Epidermal melanocyte (primary cell): ENCODE measurements around the gene PEX5L.
A peak's percentile ranks its signal among the peaks of the same experiment; 100 is the strongest.
"Not testable (repeated sequence)": the region's sequence is repeated elsewhere in the genome, so short reads cannot be mapped to it uniquely, and the experiment has no call there.

ENCODE experiments used
- DNase-seq: peaks from one replicate; pipeline ENCODE4 v3.0.0; 2011; ENCODE audit warnings: low spot score; ENCODE audit not compliant: insufficient read length

The PEX5L gene

DNA sequence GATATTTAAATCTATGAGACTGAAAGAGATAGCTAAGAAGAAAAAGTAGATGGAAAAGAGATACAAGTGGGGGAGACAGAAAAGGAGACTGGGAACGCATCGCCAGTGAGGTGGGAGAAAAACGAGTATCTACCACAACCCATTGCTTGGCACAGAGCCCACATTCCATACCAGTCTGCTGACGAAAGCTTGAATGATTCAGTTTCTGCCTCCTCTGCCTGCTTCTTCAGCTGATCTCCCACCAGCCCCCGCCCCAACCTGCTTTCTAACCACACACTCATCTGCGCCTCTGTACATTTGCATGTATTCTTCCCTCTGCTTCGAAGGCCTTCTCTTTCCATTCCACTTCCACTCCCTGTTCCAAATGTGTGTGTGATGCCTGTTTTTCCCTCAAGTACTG is 195.8 kb downstream of the PEX5L start:
- DNase-seq = no peak

DNA sequence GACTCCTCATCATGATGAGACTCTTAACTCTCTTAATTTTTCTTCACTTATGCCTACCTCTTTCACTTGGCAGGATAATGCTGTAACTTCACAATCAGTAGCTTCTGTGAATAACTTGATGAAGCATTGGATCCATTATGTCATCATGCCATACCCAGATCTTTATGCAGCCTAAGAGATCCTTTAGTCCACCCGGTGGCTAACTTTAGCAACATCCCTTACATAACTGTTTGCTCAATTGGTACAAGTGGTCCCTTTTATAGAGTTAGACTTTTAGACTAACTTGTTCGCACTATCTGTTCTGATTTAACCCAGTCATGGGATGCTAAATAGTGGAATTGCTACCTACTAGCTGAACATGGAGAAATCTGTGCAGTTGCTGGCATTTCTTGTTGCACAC is 199.4 kb downstream of the PEX5L start:
- no peak for DNase-seq

DNA sequence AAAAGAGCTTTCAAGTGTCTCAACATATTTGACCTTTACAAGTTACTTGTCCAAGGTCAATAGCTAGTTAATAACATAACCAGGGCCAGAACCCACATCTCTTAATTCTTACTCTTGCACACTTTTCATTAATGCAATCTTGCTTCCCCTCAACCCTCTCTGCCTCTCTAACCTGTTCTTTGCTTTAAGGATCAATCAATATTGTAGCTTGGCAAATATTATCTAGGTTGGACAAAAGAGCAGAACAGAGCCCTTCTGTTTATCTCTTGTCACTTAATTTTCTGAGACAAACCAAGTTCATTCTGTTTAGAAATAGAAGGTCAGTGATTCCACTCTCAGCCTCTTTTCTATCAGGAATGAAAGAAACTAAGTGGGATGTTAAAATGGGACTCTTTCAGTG is 203.4 kb downstream of the PEX5L start:
- DNase-seq = no peak

DNA sequence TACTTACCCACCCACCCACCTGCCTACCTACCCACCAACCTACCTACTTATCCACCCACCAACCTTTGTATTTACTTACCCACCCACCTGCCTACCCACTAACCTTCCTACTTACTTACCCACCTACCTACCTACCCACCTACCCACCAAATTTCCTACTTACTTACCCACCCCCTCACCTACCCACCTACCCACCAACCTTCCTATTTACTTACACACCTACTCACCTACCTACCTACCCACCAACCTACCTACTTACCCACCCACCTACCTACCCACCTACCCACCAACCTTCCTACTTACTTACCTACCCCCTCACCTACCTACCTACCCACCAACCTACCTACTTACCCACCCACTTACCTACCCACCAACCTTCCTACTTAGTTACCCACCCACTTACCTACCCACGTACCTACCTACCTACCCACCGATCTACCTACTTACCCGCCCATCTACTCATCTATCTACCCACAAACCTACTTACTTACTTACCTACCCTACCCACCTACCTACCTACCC is 204.3 kb downstream of the PEX5L start:
- no peak for DNase-seq

DNA sequence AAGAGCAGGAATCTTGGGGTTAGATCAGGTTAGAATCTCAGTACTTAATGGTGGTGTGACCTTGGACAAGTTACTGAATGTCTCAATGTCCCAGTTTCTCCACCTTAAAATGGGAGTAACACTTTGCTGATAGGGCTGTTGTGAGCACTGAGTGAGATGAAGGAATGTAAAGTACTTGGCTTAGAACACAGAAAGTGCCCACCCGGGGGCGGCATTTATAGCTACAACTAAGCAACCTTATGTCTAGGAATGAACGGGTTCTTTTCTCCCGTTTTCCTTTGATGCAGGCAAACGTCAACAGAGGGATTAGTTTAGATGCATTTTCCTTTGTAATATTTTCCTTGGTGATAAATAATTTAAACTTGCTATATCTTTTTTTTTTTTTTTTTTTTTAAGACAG is 207.3 kb downstream of the PEX5L start:
- DNase-seq = no peak

DNA sequence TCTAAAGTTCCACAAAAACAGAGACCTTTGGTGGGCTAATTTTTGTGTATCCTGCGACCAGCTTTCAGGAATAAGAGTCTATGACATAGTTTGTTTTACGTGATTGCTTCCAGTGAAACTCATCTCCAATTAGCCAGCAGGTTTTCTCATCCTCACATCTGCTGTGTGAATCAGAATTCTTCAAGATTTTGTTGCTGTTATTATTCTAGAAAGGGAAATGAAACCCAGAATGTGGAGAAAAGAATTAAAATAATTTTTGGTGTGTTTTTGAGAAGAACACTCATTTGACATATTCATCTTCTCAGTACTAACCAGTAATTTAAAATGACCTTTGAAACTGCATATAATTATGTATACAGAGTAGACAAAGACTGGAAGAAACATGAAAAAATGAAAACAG is 208.0 kb downstream of the PEX5L start:
- DNase-seq = no peak

DNA sequence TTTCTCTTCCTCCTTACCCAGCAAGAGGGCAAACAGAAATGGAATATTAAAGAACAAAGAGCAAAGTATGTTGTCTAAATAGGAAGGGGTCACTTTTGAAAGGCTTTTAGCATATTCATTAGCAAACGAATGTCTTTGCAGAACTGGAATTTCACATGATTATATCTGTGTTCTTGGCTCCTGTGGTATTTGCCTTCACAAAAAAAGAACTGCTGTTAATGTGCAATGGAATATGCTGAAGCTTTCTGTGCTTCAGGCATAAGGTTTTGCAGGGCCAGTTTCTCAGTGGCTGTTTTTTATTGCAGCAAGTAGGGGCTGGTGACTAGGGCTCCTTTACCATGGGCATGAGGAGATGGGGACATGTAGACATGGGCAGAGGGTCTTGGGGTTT is 210.5 kb downstream of the PEX5L start:
- no peak for DNase-seq

DNA sequence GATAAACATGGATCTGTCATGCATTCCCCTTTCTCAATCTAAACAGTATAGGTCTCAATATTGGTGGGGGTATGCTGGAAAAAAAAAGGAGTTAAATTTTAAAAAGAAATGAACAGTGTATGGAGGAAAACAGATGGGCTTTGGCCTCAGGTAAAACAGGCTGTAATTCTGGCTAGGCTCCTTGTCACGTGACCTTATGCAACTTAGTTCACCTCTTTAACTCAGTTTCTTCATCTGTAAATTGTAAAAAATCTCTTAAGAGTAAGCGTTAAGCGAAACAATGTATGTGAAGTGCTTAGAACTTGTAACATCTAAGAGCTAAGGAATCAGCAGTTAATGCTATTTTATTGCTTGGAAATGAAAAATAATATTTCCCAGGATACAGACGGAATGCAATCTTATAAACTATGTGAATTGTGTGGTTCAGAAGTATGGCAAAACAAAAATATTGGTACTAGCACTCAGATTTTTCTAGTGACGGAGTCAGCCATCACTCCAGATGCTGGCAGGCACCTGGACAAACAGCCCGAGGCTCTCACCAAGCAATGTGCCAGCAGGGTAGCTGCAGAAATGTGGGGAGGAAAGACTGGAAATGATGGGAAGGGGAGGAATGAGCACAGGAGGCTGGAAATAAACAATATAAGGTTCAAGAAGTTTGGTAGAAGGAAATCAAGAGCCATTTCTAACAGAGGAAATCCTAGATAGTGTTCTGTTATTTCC is 211.1 kb downstream of the PEX5L start:
- DNase-seq = no peak

DNA sequence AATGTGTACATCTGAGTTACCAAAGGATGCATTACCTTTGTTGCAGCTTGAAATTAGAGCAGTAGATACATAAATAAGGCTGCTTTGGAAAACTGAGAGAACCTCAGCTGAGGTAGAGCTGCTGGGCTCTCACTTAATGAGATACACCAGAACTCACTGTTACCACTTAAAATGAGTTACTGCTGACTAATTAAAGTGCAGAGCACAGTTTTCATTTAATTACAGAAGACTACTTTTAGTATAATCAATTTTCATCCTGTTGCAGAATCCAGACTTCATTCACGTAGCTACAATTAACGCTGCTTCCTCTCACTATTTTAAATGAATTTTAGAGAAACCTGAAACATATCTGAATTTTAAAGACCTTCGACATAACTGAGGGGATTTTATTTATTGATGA is 214.4 kb downstream of the PEX5L start:
- DNase-seq = no peak

DNA sequence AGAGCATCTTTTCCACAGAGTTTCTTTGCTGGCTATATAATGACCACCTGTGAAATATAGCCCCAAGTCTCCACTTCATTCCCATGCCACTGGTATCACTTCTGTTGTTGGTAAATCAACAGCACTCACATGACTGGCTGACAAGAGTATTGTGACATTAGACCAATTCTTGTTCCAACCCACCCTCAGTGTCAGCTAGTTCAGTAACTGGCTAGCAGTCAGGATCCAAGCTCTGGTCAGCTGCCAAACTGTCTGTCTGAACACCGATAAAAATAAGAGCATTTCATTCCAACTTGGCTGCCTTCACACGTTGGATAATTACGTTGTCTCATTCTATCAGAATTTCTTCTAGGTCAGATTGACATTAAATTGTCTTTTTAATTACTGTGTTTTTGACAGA is 217.4 kb downstream of the PEX5L start:
- DNase-seq = no peak

DNA sequence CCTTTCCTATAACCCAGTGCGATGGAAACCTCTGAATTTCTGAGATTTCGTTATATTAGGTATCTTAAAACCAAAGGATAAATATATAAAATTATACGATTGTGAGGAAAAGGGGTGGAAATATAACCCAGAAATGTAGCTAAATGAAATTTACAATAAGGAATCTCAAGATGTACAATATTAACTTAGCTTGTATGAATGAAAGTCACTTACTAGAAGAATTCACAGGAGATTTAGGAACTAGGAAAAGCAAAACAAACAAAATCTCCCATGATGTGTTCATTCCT is 224.7 kb downstream of the PEX5L start:
- DNase-seq = no peak

DNA sequence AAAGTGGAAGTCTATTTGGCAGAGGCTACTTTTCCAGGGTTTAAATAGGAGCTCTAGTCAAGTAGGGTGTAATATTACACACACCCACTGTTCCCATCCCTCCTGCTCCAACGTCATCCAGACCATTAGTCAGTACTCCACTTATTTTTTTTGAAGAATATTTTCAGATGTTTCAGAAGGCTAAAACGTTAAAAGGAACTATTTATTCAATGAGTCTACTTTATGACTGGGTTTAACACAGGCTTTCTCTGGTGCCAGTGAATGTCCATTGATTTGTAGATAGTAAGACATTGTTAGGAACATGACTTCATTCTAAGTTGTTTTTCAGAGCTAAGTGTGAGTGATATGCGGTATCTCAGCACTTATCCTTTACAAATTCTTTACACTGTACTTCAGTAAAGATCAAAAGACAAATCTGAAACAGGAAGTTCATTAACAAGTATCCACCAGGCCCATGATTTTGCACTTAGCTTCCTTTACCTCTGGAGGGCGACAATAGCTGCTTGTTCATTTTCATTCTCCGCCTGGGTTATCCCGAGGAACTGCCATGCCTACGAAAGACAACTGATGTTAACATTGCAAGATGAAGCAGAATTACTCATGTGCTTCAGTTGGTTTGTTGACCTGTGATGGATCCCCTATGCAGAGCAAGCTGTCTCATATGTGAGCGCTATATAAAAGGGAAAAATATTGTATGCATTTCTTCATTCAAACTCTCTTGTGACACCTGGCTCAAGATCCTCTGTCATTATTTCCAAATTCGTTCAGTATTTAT is 225.2 kb downstream of the PEX5L start:
- DNase-seq = peak; percentile 41

DNA sequence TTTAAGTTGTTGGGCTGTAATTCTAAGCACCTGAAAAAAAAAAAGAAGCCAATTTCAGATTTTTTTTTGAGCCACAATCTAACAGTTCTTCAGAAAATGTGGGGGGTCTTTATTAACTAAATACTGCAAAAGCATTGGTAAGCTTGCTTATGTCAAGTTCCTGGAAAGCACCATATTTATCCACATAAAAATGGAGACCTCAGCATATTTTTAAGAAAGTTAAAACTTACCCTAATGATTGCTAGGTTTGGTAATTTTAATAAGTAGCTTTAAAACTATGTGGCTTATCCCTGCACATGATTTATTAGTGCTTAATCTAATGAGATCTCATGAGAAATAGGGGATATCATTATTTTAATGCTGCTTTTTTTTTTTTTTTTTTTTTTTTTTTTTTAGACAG is 227.1 kb downstream of the PEX5L start:
- no peak for DNase-seq

DNA sequence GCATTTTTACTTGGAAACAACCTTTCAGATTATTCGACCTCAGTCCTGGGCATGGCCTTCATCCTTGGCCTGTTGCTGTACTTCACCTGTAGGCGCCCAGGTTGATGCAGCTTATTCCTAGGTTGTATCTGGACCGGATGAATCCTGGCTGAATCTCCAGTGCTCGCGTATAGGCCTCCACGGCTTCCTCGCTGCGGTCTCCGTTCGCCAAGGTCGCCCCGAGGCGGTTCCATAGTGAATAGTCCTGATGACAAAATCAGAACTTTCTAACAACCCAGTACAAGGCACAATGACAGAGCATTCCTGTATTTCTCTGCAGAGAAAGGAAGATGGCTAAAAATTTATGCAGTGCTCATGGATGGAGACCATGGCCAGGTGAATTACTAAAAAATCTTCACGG is 229.1 kb downstream of the PEX5L start:
- no peak for DNase-seq

DNA sequence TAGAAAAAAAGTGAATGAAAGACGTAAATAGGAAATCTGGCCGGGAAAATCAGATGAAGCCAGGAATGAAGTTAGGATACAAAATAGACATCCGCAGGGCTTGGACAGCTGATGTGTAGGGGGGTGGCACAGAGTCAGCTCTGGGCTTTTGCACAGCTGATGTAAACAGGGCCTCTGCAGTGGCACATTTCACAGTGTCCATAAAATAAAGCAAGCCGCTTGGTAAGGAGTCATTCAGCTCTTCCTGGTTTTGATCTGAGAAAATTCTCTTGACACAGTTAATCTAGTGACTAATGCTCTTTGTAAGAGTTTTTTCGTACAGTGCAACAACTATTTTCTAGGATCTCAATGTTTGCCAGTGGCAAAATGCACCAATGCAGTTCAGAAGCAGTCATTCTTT is 230.6 kb downstream of the PEX5L start:
- no peak for DNase-seq

DNA sequence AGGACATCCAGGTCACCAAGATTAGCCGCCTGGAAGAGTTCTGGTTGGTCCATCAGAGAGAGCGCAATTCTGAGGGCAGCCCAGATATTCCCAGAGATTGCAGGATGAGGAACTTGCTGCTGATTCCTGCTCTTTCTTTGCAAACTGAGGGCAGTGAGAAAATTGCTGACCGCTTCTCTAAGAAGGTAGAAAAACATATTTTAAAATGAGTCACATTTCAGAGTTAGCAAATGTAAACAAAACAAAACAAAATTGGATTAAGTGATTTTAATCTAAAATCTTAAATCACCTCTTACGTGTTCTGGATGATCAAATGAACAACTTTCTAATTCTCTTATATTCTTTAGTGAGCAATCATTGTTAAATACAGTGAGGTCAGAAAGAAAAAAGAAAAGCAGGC is 234.9 kb downstream of the PEX5L start:
- no peak for DNase-seq

DNA sequence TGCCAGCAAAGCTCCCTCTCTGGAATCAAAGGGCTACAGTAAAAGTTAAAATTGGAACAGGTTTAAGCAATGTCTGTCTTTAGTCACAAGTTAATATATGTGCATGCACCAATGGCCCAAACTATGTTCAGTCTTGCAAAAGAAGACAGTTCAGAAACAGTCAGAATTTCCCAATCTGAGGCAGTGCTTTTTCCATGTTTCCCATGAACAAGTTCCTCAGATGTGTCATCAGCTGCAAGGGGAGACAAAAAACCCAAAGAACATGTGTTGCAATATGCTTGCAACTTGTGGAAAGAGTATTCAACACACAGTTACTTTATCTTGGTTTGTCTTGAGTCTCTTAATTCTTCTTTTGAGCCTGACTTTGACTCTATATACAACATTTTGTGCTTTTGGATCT is 235.5 kb downstream of the PEX5L start:
- no peak for DNase-seq

DNA sequence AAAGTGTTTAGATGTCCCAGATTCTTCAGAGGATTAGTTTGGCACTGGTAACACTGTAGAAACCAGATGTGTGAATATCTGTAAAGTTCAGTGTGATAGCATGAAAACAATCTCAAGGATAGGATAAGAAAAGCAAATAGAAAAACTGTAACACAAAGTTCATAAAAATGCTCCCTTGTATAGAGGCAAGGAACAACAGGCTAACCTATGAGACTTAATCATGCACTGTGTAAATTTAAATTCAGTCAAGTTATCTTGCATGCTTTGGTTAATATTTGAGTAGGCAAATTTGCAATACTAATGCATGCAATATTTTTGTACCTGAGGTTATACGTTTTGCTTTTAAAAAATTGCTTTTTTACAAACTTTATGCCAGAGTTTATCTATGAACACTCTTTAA is 239.5 kb downstream of the PEX5L start:
- DNase-seq = no peak

DNA sequence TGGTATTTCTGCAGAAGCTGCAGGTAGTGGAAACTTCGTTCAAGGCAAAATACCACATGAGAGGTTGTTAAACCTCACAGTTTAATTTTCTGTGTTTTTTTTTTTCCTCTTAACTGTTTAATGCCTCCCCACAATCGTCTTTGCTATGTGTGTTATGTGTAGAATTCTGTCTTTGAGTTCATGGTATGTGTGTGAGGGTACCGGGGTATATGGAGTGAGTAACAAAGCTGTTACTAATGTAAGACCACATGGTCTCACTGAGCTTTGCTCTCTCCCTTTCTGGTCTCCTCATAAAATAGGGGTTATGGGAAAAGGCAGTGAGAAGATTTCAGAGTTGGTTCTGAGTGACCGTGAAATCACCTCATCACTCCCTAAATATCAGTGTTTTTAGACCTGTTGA is 240.3 kb downstream of the PEX5L start:
- DNase-seq = no peak

DNA sequence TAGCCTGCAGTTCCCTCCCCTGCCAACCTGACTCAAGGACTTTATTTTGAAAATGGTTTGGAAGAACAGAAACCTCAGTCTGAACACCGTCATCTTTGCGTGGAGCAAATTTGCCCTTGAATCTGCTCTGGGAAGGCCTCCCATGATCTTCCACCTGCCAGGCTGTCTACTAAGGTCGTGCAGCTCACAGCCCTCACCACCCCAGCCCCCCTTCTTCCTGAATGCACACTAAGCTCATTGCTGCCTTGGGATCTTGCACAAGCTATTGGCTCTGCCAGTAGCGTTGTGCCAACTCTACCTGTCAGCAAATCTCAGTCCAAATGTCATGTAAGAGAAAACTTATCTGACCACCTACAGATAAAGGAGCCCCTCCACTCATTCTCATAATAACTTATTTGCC is 242.4 kb downstream of the PEX5L start:
- no peak for DNase-seq

DNA sequence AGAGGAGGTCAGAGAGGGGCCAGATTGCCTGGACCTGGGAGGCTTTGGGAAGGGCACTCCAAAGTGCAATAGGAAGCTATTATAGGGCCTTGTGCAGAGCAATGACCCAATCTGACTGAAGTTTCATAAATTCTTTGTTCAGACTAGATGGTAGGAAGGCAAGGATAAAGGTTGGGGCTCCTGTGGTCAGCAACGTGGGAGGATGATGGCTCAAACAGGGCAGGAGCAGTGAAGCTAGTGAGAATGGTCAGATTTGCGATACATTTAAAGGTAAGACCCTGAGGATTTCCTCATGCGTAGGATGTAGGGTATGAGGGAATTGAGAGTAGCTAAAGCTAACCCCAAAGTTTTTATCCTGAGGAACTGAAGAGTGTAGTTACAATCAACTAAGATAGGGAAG is 244.9 kb downstream of the PEX5L start:
- no peak for DNase-seq

DNA sequence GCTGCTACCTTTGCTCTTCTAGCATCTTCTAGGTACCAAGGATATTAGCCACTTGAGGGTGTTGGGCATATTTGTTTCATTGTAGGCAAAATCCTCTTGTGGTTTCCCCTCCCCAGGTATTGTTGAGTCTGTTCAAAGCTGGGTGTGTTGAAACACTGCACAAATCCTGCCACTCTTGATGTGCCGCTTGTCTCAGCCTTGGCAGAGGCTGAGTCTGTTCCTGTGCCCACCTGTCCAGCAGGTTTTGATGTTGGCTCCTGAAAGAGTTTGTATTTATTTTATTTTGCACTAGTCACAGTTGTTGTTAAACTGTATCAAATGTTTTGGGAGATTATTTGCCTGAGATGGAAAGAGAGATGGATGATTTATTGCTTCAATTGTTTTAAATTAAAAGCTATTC is 247.7 kb downstream of the PEX5L start:
- no peak for DNase-seq

DNA sequence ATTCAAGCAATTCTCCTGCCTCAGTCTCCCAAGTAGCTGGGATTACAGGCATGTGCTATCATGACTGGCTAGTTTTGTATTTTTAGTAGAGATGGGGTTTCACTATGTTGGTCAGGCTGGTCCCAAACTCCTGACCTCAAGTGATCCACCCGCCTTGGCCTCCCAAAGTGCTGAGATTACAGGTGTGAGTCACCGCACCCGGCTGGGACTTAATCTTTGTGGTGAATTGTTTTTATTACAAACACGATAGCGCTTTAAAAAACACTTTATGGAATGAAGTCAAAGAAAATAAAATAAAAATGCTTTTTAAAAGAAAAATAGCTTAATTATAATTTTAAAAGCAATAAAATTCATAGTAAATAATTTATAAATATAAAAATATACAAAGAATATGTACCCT is 253.9 kb downstream of the PEX5L start:
- not testable (repeated sequence) for DNase-seq
